Activated CD4-positive, alpha-beta T cell treated with anti-CD3 and anti-CD28 coated beads, Interleukin-2, Interleukin-6, amounts not matched to agents 100 ng/mL and 50 ng/mL, durations not matched to agents 16 hours and 8 hours (primary cell): Measurements from ENCODE around the gene OSBPL7.

Experiments used
- DNase-seq: peaks from one replicate; pipeline ENCODE4 v3.0.0-alpha.2; 2020

Gene OSBPL7

GRCh38 chr17:47820033-47820789, 1.4 kb downstream of the OSBPL7 start:
- no peak for DNase-seq

- DNase-seq: no peak
These were observed 2.1 kb downstream of the OSBPL7 start for GRCh38 chr17:47819475-47819874.

- no peak for DNase-seq
These were observed 3.4 kb downstream of the OSBPL7 start for GRCh38 chr17:47818002-47818695.

GRCh38 chr17:47816947-47817346, 4.6 kb downstream of the OSBPL7 start:
- DNase-seq: no peak

DNA sequence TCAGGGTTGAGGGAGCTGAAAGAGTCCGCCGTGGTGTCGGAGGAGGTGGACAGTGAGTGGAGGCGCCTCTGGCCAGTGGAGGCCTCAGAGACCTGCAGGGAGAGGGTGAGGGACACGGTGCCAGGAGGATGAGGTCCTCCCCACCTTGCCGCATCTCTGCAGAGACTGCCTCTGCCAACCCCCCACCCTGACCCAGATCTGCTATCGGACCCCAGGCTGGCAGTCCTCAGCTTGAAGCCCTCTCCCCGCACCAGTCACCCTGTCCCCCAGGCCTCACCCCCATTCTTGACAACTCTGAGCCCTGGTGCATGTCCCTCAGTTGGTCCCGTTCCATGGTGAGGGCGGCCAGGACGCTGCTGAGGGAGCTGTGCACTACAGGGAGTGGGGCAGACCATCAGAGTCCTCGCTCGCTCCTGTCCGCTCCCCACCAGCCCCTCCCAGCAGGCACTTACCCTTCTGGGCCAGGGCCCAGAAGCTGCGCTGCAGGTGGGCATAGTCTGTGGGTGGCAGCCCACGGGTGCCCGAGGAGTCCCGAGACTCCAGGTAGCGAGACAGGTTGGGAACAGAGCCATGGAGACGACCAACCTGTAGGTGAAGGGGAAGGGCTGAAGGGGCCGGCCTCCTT, 5.4 kb downstream of the OSBPL7 start:
- no peak for DNase-seq

- no peak for DNase-seq
These were observed 6.3 kb downstream of the OSBPL7 start for GRCh38 chr17:47815106-47815918.

GRCh38 chr17:47813512-47814031, 8.0 kb downstream of the OSBPL7 start:
- DNase-seq: no peak

- no peak for DNase-seq
These were observed 8.5 kb downstream of the OSBPL7 start for GRCh38 chr17:47813077-47813476.

- no peak for DNase-seq
These were observed 9.3 kb downstream of the OSBPL7 start for GRCh38 chr17:47812146-47812920.

DNA sequence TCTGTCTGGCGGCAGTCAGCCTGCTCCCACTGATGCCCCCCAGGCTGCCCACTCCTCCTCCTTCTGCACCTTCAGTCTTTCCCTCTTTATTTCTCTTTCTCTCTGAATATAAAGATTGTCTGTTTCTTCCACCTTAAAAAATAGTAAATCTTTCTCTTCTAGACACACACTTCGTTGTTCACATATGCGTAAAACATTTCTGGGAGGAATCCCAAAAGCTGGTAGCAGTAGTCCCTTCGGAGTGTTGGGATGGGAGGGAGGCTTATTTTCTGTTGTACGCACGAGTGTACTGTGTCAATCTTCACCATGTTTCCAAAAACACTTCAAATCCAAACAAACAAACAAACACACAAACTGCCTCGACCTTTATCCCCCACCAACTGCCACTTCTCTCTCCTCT, 9.9 kb downstream of the OSBPL7 start:
- no peak for DNase-seq

DNA sequence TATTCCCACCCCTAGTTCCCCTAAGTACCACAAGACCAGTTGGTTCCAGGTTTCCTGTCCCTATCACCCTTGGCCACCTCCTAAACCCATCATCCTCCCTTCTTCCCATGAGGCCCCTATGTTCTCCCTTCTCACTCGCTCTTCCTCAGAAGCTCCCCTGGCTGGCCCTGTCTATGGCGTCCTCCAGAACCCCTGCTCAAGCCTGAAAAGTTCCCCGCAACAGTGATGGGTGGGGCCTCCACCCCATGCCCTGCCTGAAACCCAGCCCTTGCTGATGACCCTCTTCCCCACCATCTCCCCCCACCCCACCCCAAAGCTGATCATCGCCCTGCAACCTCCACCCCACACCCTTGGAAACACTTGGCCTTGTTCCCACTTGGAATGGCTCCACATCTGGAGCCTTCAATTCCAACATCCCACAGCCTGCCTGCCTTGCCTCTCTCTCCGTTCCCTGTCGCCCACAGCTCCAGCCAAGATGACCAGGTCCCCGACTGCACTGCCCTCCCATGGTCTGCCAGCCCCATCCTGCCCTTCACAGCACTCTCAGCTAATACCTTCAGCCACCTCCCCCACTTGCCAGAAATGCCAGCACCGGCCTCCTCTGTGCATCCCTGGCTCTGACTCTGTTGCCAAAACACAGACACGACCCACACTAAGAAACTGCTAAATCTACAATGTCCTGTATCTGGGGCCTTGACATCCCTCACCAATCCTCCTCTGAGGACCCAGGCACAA, 10.5 kb downstream of the OSBPL7 start:
- no peak for DNase-seq

DNA sequence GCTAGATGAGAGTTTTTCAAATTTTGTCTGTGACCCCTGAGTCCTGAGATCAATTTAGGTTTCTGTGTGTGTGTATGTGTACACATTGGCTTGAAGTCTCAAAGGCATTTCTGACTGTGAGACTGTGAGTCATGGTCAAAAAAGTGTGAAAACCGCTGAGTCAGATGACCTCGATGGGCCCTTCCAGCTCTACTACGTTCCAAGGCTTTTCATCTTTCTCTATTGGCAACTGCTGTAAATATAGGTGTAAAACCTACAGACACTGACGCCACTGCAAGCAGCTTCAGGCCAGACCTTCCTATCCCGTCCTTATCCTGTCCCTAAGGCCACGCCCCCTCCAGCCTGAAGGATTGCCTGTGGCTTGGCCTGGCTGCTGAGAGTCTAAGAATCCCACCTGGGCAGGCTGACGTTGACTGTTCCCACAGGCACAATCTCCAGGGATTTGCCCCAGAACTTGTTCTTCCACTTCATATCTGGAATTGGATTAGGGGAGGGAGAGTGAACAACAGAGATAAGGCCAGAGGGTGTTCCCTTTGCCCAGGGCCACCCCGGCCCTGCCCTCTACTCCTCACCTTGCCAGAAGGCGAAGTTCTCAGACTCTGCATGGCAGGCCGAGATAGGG, 11.3 kb downstream of the OSBPL7 start:
- peak; percentile 72 for DNase-seq

GRCh38 chr17:47808830-47809480, 12.6 kb downstream of the OSBPL7 start:
- DNase-seq: no peak

DNA sequence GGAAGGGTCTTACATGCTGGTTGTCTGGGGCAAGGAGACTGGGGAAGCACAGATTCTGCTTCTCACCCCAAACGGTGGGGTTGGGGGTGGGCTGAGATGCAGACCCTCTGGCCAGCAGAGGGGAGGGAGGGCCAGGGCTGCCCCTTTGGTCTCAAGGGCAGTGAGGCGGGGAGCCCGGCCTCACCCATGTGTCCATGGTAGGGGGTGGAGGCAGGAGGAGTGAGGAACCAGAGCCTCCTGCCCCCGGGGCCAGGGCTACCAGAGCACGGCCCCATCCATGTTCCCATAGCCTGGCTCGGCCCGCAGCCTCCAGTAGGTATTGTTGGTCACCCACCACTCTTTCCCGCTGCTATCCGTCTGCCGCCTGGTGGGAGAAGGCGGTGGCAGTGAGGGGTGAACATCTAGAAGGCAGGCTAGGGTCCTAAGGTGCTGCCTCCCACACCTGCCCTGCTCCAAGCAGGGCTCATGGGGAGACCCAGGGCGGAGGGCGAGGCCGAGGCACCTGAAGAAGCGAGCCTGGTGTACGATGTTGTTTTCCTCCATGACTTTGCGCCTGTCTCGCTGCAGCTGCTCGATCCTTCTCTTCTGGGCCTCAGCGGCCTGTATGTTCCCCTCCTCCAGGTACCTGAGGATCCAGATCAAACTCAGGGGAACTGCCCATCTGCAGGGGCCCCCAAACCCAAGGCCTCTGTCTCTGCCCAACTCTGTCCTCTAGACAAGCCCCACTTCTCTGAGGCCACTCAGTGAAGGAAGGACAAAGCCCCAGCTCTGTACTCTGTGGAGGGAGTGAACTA, 13.4 kb downstream of the OSBPL7 start:
- no peak for DNase-seq

DNA sequence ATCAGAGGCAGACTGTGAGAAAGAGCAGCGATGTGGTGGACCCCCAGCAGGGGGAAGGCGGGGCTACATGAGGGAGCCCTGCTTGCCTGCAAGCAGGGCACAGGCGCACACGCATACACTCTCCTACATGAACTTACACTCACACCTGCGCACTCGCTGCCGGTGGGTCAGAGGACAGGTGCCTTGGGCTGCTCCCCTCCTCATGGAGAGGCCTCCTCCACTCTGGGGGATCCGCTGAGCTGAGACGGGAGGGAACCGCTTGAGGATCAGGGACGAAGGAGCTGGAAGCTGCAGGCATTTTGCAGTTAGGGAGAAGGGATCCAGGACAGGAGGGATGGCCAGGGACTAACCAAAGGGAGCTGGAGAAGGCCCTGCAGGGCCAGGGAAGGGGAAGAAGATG, 14.2 kb downstream of the OSBPL7 start:
- no peak for DNase-seq

DNA sequence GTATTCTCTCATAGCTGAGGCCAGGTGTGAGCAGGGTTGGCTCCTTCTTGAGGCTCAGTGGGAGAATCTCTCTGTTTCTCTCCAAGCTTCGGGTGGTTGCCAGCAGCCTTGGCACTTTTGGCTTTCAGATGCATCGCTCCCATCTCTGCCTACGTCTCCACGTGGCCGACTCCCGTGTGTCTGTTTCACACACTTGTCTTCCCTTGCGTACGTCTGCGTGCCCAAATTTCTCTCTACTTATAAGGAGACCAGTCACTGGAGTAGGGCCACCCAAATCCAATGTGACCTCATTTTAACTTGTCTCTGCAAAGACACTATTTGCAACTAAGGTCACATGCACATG, 14.7 kb downstream of the OSBPL7 start:
- DNase-seq: no peak

GRCh38 chr17:47806026-47806912, 15.3 kb downstream of the OSBPL7 start:
- no peak for DNase-seq

- no peak for DNase-seq
These were observed 17.1 kb downstream of the OSBPL7 start for GRCh38 chr17:47804461-47804860.

GRCh38 chr17:47803751-47804150, 17.8 kb downstream of the OSBPL7 start:
- no peak for DNase-seq
